Mammary epithelial cell (primary cell): Measurements from ENCODE around the gene ZNF563.

ENCODE experiments used
- CTCF ChIP-seq, 2 donors: IDR thresholded peaks in 1 of 2; conservative IDR thresholded peaks in 1 of 2; 2 replicates each; pipeline ENCODE4 v1.5.1; 2011 to 2012; ENCODE audit warnings: inconsistent platforms in 2 of 2, low read length in 2 of 2, mild to moderate bottlenecking in 2 of 2, control low read depth in 1 of 2, low read depth in 1 of 2; ENCODE audit not compliant: insufficient read depth in 1 of 2; ENCODE audit errors: extremely low read depth in 1 of 2
- EZH2 ChIP-seq: IDR thresholded peaks from 2 replicates; pipeline ENCODE4 v1.6.1; 2012; ENCODE audit warnings: low read length, inconsistent platforms, borderline replicate concordance

GRCh38 chr19:12284631-12285030 is 48.8 kb downstream of the ZNF563 start:
- TF ChIP-seq CTCF (conservative IDR thresholded peaks at IDR 0.05 in 1 of 2, IDR thresholded peaks at IDR 0.05 in 1 of 2; ENCODE audit: extremely low read depth in 1 of 2, insufficient read depth in 1 of 2, low read depth in 1 of 2, low read length in 2 of 2), result no peak
- no peak for TF ChIP-seq EZH2
